Right renal cortex interstitium (tissue), 3 donors: ENCODE data around the gene DHRS1. TPM values are rescaled to one million over a fixed set of nuclear protein-coding genes. Genes with fewer than 3 reads are reported as not detected.
"Not testable (repeated sequence)": the region's sequence is repeated elsewhere in the genome, so short reads cannot be mapped to it uniquely, and the experiment has no call there.

Experiments used
- DNase-seq, 3 donors: peaks; one replicate each; pipeline ENCODE4 v3.0.0-alpha.2; 2013; ENCODE audit warnings: low read depth in 3 of 3, low spot score in 2 of 3
- polyA plus RNA-seq, 3 donors: library from polyadenylated mRNA; unstranded; fragments of 120-200 nt; gene quantifications; one replicate each; pipeline ENCODE4 v1.2.1, GENCODE V29; 2013; ENCODE audit not compliant: insufficient read length in 3 of 3

The DHRS1 gene
- polyA plus RNA-seq, 3 donors, result 38.6 to 45.5 (median 42.6) TPM

DNA sequence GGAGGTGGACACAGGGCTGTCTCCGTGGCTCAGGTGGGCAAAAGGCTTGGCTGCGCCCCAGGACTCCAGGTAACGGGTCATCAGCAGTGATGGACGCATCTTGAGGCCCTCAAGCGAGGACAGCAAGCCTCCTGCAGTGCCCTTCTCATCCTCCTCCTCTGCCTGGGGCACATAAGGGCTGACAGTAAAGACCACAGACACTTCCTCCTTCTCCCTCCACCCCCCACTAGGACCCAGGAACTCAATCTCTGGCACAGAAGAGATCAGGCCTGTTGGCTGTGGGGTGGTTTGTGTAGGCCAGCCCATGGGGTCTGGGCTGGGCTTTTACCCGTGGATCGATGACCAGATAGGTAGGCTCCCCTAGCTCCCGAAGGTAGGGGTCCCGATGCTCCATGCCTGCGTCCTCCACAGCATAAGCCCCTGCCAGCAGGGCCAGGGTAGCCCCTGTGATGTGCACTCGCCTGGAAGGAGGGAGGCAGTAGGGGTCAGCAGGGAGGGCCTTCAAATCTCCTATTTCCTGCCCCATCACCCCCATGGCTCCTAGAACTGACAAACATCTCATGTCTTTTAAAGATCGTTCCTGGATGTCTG lies 29.6 kb upstream of the DHRS1 start:
- no peak for DNase-seq

DNA sequence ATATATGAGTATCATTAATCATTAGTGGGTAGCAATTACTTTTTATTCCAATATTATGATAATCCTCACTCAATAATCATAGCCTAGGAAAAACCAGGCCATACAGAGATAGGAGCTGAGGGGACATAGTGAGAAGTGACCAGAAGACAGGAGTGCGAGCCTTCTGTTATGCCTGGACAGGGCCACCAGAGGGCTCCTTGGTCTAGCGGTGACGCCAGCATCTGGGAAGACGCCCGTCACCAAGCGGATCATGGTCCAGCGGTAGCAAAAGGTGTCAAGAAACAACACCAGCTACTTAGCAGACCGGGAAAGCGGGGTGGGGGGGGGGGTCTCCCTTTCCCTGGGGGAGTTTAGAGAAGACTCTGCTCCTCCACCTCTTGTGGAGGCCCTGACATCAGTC lies 28.3 kb upstream of the DHRS1 start:
- DNase-seq, result not testable (repeated sequence)

DNA sequence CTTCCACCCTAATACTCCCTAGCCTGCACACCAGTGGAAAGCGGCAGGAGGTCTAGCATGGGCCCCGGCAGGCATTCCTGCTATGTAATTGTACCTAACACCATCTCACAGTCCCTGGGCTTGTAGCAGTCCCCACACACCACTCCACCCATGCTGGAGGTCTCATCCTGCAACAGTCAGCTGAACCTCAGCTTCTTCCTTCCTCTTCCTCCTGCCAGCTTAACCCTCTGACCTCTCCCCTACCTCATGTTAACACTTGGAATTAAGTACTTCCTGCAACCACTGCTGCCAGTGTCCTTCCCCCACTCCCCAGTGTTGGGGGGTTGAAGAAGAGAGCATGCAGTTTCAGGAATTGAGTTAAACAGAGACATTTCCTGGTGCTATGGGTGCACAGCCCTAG lies 27.7 kb upstream of the DHRS1 start:
- no peak for DNase-seq

DNA sequence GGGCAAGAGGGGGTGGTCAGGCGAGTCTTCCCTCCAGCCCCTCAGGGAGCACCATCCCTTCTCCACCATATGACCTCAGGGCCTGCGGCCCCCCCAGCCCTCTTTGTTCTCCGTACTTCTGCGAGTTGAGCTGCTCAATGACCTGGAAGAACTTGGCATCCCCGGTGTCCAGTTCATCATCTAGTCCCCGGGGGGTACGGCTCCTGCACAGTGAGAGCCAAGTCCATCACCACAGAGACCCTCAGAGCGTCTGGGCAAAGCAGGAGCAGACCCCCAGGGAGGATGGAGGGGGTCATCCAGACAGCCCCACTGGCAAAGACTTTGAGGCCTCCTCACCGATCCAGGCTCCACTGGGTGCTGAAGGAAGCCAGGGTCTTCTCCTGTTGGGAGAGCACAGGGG lies 26.4 kb upstream of the DHRS1 start:
- no peak for DNase-seq

DNA sequence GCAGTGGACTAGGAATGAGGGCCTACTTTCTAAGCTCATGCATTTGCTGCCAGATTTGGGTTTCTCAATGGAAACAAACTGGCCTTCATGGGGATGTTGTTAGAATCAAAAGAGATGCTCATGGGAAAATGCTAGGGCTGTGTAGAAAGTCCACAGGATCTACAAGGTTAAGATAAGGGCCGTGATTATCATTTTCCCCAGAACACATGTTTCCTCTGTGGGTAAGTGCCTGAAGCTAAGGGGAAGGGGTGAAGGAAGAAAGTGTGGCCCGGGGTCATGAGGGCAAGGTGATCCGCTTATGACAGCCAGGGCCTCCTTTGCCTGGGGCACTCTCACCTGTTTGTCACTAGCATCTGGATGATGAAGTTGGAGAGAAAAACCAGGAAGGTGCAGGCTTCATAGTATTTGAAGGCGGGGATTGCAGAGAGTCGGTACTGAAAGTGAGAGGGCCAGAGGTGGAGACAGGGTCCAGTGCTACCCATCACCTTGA lies 25.5 kb upstream of the DHRS1 start:
- DNase-seq, result no peak

DNA sequence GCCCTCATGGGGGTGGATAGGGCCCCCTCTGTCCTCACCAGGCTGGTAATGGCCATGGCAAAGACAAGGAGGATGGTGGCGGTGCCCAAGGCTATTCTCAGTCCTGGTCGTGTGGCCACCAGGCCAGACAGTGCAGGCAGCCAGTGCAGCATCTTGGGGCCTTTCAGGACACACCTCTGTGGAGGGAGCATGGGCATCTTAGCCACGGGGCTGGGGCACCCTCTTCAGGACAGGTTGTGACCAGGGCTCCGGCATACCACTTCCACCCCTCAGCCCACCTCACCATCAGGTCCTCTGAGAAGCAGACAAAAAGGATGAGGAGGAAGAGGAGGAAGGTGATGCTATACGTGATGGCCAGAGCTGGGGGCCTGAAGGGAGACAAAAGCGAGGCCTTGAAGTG lies 24.4 kb upstream of the DHRS1 start:
- DNase-seq, result no peak

DNA sequence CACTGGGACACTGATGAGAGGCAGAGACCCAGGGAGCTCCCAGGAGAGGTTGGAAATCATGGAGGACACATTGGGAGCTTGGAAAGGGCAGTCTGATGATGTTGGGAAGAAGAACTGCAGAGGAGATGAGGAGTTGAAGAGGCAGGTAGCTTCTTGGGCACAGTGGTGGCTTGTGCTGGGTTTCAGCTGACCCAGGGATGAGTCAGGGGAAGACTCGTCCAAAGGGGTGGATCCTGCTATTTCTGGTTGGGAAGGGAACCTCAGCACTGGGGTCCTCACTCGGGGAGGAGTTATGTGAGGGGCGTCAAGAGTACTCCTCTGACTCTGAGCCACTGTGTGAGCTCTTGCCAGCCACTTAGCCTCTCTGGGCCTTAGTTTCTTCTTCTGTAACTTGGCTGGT lies 23.8 kb upstream of the DHRS1 start:
- DNase-seq, result no peak

DNA sequence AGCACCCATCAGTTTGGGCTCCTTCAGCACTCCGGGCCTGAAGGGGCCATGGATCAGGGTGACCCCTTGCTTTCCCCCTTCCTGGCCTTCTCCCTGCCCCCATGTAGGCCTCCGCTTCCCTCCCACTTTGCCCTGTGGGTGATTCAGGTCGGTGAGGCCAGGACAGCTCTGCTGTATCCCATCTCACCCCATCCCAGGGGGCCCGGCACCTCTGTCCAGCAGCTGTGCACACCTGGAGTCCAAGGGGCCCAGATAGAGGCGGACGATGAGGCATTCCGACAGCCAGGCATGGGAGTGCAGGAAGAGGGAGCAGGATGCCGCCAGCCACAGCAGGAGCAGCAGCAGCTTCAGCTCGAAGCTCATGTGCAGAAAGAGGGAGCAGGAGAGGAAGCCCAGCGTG lies 23.1 kb upstream of the DHRS1 start:
- no peak for DNase-seq

DNA sequence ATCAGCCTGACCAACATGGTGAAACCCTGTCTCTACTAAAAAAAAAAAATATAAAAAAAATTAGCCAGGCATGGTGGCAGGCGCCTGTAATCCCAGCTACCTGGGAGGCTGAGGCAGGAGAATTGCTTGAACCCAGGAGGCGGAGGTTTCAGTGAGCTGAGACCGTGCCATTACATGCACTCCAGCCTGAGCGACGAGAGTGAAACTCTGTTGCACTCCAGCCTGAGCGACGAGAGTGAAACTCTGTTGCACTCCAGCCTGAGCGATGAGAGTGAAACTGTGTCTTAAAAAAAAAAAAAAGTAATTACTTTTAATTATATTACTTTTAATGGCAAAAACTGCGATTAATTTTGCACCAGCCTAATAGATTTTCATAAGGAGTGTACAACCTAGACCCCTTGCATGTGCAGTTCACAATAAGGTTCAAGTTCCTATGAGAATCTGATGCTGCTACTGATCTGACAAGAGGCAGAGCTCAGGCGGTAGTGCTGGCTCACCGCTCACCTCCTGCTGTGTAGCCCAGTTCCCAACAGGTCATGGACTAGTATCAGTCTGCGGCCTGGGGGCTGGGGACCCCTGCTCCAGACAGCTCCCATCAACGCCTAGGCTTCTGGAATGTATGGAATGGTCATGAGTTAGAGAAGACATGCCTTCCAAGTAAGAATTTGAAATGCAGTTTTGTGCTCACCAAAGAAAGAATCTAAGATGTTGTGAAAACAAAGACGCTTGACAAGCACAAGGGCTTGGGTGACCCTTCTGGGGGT lies 21.8 kb upstream of the DHRS1 start:
- DNase-seq, result no peak

DNA sequence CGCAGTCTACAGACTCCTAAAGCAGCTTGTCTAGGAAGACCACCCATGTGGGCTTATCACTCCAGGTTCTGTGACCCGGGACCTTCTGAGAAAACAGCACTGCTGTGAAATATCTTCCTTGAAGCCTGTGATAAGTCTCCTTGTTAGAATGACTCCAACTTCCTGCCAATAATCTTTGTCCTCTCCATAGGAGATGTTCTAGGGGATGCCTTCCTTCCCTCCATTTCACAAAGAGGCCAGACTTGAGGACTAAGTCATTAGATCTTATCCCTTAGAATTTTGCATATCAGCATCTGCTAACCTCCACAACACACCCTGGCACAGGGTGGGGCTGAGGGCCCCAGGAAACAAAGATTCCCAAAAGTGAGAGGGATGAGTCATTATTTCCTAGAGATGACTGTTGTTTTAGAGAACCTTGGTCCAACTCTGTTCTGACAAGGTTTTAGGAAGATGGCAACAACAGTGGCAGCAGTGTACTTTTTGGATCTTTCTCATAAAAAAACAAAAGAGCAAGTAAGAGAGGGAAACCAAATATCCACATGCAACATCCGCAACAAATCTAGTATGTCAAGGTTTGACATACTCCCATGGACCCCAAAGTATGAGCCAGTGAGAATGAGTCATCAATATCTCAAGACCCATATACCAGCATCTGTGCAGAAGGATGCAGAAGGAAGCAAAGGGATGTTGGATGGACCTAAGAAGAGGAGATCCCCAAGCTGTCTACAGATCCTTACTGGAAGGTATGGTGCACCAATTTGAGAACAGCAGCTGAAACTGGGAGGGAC lies 17.8 kb upstream of the DHRS1 start:
- no peak for DNase-seq

DNA sequence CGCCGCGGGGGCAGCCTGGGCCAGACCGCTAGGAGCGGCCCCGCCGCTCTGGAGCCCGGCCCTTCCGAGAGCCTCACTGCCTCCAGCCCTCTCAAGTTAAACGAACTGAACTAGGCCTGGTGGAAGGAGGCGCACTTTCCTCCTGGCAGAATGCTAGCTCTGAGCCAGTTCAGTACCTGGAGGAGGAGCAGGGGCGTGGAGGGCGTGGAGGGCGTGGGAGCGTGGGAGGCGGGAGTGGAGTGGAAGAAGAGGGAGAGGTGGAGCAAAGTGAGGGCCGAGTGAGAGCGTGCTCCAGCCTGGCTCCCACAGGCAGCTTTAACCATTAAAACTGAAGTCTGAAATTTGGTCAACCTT lies 17.0 kb upstream of the DHRS1 start:
- no peak for DNase-seq

DNA sequence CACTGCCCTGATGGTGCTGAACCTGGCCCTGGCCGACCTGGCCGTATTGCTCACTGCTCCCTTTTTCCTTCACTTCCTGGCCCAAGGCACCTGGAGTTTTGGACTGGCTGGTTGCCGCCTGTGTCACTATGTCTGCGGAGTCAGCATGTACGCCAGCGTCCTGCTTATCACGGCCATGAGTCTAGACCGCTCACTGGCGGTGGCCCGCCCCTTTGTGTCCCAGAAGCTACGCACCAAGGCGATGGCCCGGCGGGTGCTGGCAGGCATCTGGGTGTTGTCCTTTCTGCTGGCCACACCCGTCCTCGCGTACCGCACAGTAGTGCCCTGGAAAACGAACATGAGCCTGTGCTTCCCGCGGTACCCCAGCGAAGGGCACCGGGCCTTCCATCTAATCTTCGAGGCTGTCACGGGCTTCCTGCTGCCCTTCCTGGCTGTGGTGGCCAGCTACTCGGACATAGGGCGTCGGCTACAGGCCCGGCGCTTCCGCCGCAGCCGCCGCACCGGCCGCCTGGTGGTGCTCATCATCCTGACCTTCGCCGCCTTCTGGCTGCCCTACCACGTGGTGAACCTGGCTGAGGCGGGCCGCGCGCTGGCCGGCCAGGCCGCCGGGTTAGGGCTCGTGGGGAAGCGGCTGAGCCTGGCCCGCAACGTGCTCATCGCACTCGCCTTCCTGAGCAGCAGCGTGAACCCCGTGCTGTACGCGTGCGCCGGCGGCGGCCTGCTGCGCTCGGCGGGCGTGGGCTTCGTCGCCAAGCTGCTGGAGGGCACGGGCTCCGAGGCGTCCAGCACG lies 16.4 kb upstream of the DHRS1 start:
- no peak for DNase-seq

DNA sequence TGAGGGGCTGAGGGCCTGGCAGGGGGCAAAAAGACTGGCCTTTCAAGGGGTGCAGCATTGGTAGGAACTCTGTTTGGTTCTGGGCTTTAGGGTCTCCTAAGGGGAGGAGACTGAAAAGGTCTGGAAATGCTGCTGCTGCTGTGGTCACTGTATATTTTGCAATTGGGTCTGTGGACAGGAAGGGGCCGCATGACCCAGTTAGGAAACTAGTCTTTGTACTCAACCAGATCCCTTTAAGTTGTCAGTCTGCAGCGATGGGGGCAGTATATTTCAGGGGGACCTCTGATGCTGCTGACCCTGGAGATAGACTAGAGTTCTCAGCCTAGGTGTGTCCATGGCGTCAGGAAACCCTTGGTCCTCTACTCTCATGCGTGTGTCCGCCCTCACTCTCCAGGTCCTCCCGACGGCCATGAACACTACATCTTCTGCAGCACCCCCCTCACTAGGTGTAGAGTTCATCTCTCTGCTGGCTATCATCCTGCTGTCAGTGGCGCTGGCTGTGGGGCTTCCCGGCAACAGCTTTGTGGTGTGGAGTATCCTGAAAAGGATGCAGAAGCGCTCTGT lies 15.7 kb upstream of the DHRS1 start:
- no peak for DNase-seq

DNA sequence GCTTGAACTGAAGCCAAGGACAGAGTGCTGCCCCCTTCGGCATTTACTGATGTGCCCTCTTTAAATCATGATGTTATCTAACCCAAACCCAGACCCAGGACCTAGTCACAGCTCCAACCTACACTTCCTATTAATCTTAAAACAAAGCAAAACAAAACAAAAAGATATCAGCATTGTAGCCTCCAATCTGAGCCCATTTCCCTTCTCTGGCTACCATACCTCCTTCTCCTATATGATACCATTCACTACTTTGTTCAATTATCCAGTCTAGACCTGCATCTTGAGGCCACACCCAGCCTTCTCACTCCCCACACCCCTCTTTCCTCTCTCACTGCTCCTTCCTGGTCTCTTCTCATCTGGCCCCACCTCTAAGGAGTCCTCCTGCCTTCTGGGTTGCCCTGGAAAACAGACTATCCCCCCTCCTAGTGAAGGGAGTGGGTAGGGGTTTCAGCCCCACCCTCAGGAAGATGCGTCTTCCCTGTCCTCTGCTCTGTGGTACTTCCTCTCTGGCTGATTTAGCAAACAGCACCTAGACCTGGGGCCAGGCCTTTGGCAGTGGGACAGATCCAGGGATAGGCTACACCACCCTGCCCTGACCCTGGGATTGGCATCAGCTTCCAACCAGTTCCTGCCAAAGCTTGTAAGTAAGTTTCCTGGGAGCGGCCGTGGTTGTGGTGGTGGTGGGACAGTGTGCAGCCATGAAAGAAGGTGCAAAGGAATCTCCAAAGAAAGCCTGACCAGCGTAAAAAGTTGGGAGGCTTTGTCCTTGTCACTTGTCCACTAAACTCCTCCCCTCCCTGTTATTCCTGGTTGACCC lies 15.0 kb upstream of the DHRS1 start:
- DNase-seq, result no peak

DNA sequence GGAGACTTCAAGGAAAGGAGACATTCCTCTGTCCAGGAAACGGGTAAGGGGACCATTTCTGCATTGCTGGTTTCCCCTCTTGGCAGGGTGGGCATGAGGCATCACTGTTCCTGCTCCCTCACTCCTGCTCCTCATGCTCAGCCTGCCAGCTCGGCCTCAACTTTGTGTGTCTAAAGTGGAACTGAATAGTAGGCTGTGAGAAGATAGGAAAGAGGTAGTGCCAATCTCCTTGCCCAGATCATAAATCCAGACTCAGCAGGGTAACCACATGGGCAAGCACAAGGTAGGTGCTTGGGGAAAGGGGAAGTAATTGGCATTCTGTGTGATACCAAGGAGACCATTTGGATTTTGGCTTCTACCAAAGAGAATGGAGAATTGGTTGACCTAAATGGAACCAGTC lies 14.3 kb upstream of the DHRS1 start:
- DNase-seq, result no peak

DNA sequence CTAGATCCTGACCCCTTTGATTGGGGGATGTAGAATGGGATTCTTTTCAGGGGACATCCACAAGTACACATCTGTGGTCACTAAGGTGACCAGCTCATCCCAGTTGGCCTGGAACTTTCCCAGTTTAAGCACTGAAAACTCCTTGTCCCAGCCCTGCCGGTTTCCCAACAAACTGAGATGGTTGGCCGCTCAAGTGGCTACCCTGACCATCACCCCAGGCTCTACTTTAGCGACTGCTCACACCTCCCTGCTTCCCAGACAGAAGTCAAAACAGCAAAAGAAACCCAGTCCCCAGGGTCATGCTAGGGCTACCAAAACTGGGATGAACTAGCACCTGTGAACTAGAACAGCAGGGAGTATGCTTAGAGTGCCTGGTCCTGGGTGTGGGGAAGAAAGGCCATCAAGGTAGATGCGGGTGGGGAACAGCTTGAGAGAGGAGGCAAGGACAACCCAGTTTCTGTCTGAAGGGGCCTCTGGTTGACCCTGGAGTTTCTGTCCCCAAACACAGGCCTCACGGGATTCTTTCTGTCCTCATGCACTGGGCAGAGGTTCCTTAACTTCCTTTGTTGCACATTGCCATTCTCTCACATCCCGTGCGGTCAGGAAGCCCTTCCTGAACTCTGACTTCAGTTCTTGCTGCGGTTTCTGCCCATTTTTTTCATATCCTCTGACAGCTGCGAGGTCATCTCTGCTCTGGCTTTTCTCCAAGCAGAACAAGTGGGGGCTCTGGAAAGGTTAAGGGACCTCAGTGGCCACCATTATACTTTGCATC lies 13.3 kb upstream of the DHRS1 start:
- no peak for DNase-seq

DNA sequence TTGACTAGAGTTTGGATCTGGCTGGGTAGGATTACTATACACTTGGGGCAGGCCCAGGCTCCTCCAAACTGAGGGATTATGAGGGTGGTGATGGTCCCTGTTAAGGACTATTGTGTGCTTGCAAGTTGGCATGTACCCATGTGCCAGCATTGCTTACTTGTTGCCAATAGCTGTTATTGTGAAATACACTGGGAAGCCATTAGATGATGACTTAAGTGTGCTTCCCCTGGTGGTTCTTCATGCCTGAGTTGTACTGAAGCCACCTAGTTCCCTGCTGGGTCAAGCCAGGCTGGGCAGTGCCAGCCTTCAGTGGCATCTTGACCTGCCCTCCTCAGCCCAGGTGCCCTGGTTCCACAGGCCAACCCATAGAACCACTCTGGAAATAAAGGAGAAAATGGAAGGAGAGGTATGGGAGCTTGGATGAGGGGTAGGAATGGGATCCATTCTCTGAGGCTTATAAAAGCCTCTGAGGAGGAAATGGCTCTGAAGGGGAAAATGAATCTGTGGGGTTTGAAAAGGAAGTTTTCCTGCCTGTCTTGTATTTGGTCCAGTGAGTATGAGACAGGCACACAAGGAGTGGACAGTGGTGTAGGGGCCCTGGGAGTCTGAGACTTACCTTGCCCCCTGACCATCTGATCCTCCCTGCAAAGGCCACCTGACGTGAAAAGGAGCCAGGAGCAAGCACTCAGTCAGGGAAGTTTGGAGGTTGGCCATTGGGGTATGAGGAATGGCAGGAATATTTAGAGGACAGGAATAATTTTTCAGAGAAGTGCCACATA lies 12.4 kb upstream of the DHRS1 start:
- no peak for DNase-seq
